GM21423 (cell line): ENCODE data around the gene GLYATL3.
"Not testable (repeated sequence)": the region's sequence is repeated elsewhere in the genome, so short reads cannot be mapped to it uniquely, and the experiment has no call there.

ENCODE experiments used
- ATAC-seq: cut with Tn5 transposase; IDR thresholded peaks from one replicate; pipeline ENCODE4 v1.9.1; 2021; ENCODE audit warnings: mild to moderate bottlenecking, moderate library complexity; ENCODE audit not compliant: unreplicated experiment

GLYATL3 gene

DNA sequence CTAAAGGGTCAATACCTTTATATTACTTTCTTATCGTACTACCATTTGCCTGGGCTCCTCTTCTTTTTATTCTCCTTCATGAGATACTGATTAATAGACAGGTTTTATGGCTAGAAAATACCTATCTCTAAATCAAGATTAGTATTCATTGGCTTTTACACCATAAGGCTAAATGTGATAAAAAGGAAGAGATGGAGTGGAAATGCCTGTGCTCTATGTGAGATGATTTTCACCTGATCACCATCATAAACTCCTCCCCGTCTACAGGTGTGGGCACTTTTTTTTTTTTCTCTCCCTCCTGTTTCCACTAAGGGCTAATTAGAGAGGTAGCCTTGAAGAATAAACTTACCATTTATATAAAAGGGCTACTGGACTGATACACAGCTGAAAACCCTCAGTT is at the start of gene GLYATL3:
Gene GLYATL3 (plus strand): TSS at position 301 of the 400 bp plus-strand sequence. CDS start 12,068 bp downstream, outside the sequence.
- ATAC-seq, result no peak

DNA sequence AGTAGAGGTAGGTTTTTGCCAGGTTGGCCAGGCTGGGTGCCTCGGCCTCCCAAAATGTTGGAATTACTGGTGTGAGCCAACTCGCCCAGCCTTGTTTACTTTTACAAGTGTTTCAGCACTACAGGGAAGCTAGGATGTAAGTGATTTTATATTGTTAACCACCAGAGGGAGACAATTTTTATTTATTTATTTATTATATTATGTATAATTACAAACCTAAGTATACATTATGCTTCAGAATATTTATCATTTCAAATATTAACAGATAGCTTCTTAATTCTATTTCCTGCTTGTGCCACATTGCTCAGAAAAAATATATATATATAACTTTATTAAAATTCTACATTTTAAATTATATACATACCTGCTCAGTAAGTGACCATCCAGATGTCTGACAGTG is 46.5 kb upstream of the GLYATL3 start:
- ATAC-seq, result no peak

GRCh38 chr6:49454787-49455709 is 44.7 kb upstream of the GLYATL3 start:
- ATAC-seq, result peak; percentile 66

DNA sequence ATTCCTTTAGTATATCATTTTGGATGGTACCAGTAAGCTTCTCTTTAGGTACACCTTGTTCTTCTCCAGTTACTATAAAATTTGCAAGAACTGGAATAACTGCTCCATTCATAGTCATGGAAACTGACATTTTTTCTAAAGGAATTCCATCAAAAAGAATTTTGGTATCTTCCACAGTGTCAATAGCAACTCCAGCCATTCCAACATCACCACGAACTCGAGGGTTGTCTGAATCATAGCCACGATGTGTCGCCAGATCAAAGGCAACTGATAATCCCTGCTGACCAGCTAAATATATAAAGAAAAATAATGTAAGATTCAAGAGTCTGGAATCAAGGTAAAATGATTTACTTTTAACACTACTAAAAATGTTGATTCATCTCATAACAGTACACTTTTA is 42.0 kb upstream of the GLYATL3 start:
- ATAC-seq, result no peak

GRCh38 chr6:49462071-49462470 is 37.7 kb upstream of the GLYATL3 start:
- no peak for ATAC-seq

DNA sequence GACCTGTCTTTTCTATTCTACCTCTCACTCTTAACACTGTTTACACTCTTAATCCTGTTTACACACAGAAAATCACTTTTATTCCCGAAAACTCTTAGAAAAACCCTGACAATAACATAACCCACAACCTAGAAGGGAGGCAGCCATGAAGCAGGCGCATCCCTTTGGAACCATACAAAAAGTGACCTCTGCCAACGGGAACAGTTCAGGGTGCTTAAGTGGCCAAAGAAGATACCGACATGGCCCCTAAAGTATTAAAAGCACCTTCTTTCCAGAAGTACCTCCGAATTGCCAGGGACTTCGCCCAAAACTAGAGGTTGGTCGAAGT is 37.2 kb upstream of the GLYATL3 start:
- ATAC-seq, result peak; percentile 6

- ATAC-seq, result peak; percentile 98
Measured at GRCh38 chr6:49462927-49463611, 36.7 kb upstream of the GLYATL3 start, which contains the start of the genes CENPQ and MMUT. TSS of gene CENPQ (plus strand) at chr6:49463370. CDS start at chr6:49470177, 6,807 bp downstream. TSS of gene MMUT (minus strand) at chr6:49463253. CDS start at chr6:49459466, 3,787 bp downstream.

DNA sequence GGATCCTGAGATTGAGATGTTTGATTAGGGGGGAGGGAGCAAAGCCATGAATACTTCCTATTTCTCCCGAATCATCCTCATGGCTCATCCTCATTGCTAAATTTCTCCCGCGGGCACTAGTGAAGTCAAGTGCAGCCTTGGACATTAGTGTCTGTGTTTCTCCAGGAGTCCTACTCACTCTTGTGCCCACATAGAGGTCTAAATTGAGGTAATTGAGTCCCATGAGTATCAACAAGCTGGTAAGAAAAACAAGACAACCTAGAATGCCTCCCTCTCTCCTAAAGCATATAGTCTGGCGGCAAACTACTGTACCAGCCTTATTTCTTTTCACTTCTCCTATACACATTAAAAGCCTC is 36.1 kb upstream of the GLYATL3 start:
- ATAC-seq, result peak; percentile 2

DNA sequence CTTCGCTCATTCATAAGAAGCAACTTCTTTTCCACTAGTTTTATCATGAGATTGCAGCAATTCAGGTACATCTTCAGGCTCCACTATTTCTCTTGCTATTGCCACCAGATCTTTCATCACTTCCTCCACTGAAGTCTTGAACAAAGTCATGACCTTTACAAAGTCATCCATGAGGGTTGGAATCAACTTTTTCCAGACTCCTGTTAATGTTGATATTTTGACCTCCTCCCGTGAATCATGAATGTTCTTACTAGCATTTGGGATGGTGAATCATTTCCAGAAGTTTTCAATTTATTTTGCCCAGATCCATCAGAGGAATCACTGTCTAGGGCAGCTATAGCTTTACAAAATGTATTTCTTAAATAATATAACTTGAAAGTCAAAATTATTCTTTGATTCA is 35.0 kb upstream of the GLYATL3 start:
- no peak for ATAC-seq

DNA sequence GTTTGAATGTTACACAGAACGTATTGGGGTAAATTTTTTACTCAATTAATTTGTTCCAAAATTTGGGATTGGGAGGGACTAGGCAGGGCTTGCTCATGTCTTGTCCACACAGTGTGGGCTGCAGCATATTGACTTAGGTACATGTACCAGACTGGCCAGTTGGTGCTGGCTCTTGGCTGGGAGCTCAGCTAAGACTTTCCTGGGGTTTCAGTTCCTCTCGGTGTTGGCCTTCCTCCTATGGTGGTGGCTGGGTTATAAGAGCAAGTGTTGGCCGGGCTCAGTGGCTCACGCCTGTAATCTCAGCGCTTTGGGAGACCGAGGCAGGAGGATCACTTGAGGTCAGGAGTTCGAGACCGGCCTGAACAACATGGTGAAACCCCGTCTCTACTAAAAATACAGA is 31.7 kb upstream of the GLYATL3 start:
- ATAC-seq, result no peak

DNA sequence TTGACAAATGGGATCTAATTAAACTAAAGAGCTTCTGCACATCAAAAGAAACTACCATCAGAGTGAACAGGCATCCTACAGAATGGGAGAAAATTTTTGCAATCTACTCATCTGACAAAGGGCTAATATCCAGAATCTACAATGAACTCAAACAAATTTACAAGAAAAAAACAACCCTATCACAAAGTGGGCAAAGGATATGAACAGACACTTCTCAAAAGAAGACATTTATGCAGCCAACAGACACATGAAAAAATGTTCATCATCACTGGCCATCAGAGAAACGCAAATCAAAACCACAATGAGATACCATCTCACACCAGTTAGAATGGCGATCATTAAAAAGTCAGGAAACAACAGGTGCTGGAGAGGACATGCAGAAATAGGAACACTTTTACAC is 23.2 kb upstream of the GLYATL3 start:
- ATAC-seq, result not testable (repeated sequence)

DNA sequence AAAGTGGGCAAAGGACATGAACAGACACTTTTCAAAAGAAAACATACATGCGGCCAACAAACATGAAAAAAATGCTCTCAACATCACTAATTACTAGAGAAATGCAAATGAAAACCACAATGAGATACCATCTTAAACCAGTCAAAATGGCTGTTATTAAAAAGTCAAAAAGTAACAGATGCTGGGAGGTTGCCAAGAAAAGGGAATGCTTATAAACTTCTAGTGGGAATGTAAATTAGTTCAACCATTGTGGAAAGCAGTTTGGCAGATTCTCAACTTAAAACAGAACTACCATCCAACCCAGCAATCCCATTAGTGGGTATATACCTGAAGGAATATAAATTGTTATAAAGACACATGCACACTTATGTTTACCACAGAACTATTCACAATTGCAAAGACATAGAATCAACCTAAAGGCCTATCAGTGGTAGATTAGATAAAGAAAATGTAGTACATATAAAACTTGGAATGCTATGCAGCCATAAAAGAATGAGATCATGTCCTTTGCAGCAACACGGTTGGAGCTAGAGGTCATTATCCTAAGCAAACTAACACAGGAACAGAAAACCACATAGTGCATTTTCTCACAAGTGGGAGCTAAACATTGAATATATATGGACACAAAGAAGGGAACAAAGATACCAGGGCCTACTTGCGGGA is 20.3 kb upstream of the GLYATL3 start:
- ATAC-seq, result no peak

DNA sequence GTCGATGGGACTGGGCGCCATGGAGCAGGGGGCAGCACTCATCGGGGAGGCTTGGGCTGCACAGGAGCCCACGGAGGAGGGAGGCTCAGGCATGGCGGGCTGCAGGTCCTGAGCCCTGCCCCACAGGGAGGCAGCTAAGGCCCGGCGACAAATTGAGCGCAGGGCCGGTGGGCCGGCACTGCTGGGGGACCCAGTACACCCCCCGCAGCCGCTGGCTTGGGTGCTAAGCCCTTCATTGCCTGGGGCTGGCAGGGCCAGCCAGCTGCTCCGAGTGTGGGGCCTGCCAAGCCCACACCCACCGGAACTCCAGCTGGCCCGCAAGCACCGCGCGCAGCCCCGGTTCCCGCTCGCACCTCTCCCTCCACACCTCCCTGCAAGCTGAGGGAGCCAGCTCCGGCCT is 17.9 kb upstream of the GLYATL3 start:
- not testable (repeated sequence) for ATAC-seq

- ATAC-seq, result not testable (repeated sequence)
Measured at GRCh38 chr6:49483380-49483779, 16.3 kb upstream of the GLYATL3 start.

DNA sequence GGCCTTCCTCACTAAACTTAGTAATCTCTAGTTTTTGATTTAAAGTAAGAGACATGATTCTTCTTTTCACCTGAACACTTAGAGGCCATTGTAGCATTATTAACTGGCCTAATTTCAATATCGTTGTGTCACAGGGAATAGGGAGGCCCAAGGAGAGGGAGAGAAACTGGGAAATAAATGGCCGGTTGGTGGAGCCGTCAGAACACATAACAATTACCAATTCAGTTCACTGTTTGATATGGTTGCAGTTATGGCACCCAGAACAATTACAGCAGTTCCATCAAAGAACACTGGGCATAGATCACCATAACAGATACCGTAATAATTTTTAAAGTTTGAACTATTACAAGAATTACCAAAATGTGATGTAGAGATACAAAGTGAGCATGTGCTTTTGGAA is 9.1 kb upstream of the GLYATL3 start:
- no peak for ATAC-seq

DNA sequence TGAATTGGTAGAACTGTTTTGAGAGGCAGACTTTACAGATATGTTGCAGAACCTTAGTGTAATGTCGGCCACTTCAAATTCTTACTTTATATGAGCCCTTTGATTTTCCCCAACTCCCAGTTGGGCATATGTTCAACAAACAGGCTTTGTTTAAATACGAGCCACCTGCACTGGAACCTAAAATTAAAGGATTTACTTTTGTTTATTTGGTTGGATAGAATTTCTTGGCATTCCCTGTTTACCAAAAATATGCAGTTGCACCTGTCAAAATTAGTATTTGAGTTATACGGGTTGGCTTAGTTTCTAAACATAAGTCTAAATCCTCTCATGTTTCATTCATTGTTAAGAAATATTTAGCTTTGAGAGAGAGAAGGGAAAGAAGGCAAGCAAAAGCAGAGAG is 2.4 kb upstream of the GLYATL3 start:
- ATAC-seq, result no peak

- no peak for ATAC-seq
Measured at GRCh38 chr6:49499126-49499525, 597 bp upstream of the GLYATL3 start.

DNA sequence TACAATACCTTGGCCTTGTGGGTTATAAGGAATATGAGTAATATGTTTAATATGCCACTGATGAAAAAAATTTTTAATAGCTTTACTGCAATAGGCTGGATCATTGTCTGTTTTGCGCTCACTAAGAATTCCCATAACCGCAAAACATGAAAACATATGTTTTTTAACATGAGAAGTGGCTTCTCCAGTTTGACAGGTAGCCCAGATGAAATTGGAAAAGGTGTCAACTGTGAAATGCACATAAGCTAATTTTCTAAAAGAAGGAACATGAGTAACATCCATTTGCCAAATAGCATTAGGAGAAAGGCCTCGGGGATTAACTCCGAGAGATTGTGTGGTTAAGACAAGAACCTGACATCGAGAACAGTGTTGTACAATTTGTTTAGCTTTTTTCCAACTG is 4.9 kb downstream of the GLYATL3 start:
- ATAC-seq, result no peak

DNA sequence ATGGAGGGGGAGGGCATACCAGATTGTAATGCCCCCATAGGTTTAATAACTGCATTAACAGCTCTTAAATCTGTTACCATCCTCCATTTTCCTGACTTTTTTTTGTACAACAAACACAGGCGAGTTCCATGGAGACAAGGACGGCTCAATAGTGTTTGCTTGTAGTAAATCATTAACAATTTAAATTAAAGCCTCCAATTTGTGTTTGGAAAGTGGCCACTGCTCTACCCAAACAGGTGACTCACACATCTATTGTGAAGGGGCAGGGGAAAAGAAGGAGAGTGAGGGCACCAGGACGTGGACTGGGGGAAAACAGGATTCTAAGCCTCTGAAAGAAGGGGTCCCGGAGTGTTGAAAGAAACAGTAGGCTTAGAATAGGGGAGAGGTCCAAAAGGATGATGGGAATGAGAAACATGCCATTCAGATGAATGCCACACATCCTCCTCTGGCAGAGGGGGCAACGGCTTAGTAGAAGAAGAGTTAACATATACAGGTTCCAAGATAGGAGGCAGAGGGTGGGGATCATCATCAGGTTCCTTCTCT is 6.9 kb downstream of the GLYATL3 start:
- no peak for ATAC-seq

DNA sequence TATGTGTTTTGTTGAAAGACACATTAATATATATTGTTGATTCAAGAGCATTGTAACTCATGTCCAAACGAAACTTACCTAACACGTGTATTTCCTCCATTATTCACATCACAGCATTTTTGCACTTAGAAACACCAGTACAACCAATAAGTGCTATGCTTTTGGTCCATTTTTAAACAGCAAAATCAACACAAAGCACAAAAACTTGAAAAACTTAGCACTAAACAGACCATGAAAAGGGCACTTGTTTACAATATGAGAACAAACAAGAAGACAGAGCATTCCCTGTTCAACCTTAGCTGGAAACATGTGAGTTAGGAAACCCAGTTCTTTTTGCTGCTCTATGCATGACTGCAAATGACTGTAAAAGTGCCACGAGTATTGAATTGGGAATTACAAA is 9.6 kb downstream of the GLYATL3 start:
- ATAC-seq, result no peak
